Measurements from ENCODE around the gene STAC. TPM values are rescaled to one million over a fixed set of nuclear protein-coding genes. Genes with fewer than 3 reads are reported as not detected.

STAC gene
- total and polyA plus RNA-seq, 4 donors = 0.21 to 0.56 (median 0.39) TPM

DNA sequence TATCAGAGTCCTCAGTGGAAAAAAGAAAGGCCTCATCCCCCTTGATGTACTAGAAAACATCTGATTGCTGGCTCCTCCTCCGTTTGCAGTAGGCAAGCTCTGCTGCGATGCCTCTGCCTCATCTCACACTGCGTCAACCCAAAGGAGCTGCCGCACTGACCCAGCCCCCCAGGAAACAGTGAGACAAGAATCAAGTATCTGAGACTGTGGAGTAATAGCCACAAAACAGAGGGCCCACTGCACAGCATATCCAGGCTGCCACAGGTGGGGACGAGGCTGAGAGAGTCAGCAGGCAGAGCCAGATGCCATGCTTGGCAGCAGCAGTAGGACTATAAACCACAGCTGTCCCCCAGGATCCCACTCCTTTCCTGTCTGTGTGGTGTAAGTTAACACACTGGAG lies 165.9 kb downstream of the STAC start:
- Histone ChIP-seq H3K36me3 (ENCODE audit: control insufficient read depth in 4 of 4, insufficient read depth in 3 of 4, low read depth in 1 of 4, low read length in 3 of 4) (no peaks in the 10 kb centered on the region), H3K4me3 (ENCODE audit: low read depth in 1 of 3, low read length in 3 of 3) (no peak overlapping the region), H3K9me3 (ENCODE audit: control insufficient read depth in 4 of 4, low read length in 3 of 4) (no peaks in the 10 kb centered on the region), H3K4me1 (ENCODE audit: control insufficient read depth in 4 of 4, insufficient read depth in 4 of 4, low read length in 3 of 4) (no peaks in the 10 kb centered on the region), H3K27ac (ENCODE audit: low read depth in 1 of 2, low read length in 2 of 2) (no peak overlapping the region), H3K9ac (ENCODE audit: low read depth in 1 of 2, low read length in 2 of 2) (no peak overlapping the region), H3K27me3 (ENCODE audit: control insufficient read depth in 4 of 4, insufficient read depth in 4 of 4, low read length in 3 of 4) (peaks cover 0 to 3% (median 0%) of the 10 kb centered on the region in 4 donors)
- no peak for TF ChIP-seq RXRA (IDR thresholded peaks at IDR 0.05)
- TF ChIP-seq, protein P1, sequence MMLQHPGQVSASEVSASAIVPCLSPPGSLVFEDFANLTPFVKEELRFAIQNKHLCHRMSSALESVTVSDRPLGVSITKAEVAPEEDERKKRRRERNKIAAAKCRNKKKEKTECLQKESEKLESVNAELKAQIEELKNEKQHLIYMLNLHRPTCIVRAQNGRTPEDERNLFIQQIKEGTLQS (IDR thresholded peaks at IDR 0.05) = no peak
- no peak for TF ChIP-seq HNF4G (IDR thresholded peaks at IDR 0.05)
- TF ChIP-seq JUND (IDR thresholded peaks at IDR 0.05) = no peak
- TF ChIP-seq, protein P2, sequence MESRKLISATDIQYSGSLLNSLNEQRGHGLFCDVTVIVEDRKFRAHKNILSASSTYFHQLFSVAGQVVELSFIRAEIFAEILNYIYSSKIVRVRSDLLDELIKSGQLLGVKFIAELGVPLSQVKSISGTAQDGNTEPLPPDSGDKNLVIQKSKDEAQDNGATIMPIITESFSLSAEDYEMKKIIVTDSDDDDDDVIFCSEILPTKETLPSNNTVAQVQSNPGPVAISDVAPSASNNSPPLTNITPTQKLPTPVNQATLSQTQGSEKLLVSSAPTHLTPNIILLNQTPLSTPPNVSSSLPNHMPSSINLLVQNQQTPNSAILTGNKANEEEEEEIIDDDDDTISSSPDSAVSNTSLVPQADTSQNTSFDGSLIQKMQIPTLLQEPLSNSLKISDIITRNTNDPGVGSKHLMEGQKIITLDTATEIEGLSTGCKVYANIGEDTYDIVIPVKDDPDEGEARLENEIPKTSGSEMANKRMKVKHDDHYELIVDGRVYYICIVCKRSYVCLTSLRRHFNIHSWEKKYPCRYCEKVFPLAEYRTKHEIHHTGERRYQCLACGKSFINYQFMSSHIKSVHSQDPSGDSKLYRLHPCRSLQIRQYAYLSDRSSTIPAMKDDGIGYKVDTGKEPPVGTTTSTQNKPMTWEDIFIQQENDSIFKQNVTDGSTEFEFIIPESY (IDR thresholded peaks at IDR 0.05) = no peak
- no peak for TF ChIP-seq GABPA (IDR thresholded peaks at IDR 0.05 in 1 of 2, conservative IDR thresholded peaks at IDR 0.05 in 1 of 2)
- no peak for TF ChIP-seq NR2F2 (IDR thresholded peaks at IDR 0.05)
- TF ChIP-seq FOXA1 (IDR thresholded peaks at IDR 0.05) = no peak
- WGBS = 58% methylated on average over 5 of the region's 5 CpGs
- DNase-seq (ENCODE audit: low spot score) = no peak

DNA sequence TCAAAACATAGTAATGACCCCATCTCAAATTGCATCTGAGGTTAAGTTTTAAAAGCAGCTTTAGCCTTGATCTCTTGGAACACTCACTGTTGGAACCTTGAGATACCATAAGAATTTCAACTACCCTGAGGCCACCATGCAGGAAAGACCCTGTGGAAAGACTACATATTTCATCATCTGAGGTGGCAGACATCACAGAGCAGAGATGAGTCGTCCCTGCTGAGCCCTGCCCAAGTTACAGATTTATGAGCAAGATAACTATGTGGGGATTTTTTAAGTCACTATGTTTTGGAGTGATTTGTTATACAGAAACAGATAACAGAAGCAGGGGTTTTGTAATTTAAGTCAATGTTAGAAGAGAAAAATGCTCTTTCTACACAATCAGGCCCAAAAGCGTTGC lies 168.4 kb downstream of the STAC start:
- no peak overlapping the region for H3K9ac ChIP-seq (ENCODE audit: low read depth in 1 of 2, low read length in 2 of 2)
- H3K36me3 ChIP-seq (ENCODE audit: control insufficient read depth in 4 of 4, insufficient read depth in 3 of 4, low read depth in 1 of 4, low read length in 3 of 4) = no peaks in the 10 kb centered on the region
- no peak overlapping the region for H3K4me3 ChIP-seq (ENCODE audit: low read depth in 1 of 3, low read length in 3 of 3)
- no peaks in the 10 kb centered on the region for H3K9me3 ChIP-seq (ENCODE audit: control insufficient read depth in 4 of 4, low read length in 3 of 4)
- TF ChIP-seq, protein P3, sequence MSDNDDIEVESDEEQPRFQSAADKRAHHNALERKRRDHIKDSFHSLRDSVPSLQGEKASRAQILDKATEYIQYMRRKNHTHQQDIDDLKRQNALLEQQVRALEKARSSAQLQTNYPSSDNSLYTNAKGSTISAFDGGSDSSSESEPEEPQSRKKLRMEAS (IDR thresholded peaks at IDR 0.05) = no peak
- TF ChIP-seq FOXA2 (IDR thresholded peaks at IDR 0.05) (no peak), NR2F2 (IDR thresholded peaks at IDR 0.05) (no peak), HNF4A (conservative IDR thresholded peaks at IDR 0.05) (no peak), GABPA (IDR thresholded peaks at IDR 0.05 in 1 of 2, conservative IDR thresholded peaks at IDR 0.05 in 1 of 2) (no peak), FOXA1 (IDR thresholded peaks at IDR 0.05) (no peak), SP1 (IDR thresholded peaks at IDR 0.05) (no peak), RAD21 (IDR thresholded peaks at IDR 0.05) (no peak), TAF1 (conservative IDR thresholded peaks at IDR 0.05) (no peak), YY1 (IDR thresholded peaks at IDR 0.05) (no peak), JUND (IDR thresholded peaks at IDR 0.05) (no peak), EGR1 (IDR thresholded peaks at IDR 0.05; ENCODE audit: low read depth in 2 of 2) (no peak), HNF4G (IDR thresholded peaks at IDR 0.05) (no peak), RXRA (IDR thresholded peaks at IDR 0.05) (no peak)
- TF ChIP-seq, protein P2 (IDR thresholded peaks at IDR 0.05) = no peak
- TF ChIP-seq, protein P1 (IDR thresholded peaks at IDR 0.05) = no peak
- TF ChIP-seq, protein P4, sequence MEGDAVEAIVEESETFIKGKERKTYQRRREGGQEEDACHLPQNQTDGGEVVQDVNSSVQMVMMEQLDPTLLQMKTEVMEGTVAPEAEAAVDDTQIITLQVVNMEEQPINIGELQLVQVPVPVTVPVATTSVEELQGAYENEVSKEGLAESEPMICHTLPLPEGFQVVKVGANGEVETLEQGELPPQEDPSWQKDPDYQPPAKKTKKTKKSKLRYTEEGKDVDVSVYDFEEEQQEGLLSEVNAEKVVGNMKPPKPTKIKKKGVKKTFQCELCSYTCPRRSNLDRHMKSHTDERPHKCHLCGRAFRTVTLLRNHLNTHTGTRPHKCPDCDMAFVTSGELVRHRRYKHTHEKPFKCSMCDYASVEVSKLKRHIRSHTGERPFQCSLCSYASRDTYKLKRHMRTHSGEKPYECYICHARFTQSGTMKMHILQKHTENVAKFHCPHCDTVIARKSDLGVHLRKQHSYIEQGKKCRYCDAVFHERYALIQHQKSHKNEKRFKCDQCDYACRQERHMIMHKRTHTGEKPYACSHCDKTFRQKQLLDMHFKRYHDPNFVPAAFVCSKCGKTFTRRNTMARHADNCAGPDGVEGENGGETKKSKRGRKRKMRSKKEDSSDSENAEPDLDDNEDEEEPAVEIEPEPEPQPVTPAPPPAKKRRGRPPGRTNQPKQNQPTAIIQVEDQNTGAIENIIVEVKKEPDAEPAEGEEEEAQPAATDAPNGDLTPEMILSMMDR (IDR thresholded peaks at IDR 0.05; ENCODE audit: low read depth, low read length, missing input control) = no peak
- TF ChIP-seq, protein P5, sequence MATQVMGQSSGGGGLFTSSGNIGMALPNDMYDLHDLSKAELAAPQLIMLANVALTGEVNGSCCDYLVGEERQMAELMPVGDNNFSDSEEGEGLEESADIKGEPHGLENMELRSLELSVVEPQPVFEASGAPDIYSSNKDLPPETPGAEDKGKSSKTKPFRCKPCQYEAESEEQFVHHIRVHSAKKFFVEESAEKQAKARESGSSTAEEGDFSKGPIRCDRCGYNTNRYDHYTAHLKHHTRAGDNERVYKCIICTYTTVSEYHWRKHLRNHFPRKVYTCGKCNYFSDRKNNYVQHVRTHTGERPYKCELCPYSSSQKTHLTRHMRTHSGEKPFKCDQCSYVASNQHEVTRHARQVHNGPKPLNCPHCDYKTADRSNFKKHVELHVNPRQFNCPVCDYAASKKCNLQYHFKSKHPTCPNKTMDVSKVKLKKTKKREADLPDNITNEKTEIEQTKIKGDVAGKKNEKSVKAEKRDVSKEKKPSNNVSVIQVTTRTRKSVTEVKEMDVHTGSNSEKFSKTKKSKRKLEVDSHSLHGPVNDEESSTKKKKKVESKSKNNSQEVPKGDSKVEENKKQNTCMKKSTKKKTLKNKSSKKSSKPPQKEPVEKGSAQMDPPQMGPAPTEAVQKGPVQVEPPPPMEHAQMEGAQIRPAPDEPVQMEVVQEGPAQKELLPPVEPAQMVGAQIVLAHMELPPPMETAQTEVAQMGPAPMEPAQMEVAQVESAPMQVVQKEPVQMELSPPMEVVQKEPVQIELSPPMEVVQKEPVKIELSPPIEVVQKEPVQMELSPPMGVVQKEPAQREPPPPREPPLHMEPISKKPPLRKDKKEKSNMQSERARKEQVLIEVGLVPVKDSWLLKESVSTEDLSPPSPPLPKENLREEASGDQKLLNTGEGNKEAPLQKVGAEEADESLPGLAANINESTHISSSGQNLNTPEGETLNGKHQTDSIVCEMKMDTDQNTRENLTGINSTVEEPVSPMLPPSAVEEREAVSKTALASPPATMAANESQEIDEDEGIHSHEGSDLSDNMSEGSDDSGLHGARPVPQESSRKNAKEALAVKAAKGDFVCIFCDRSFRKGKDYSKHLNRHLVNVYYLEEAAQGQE (IDR thresholded peaks at IDR 0.05) = no peak
- H3K27me3 ChIP-seq (ENCODE audit: control insufficient read depth in 4 of 4, insufficient read depth in 4 of 4, low read length in 3 of 4) = peaks cover 0 to 3% (median 0%) of the 10 kb centered on the region in 4 donors
- H3K4me1 ChIP-seq (ENCODE audit: control insufficient read depth in 4 of 4, insufficient read depth in 4 of 4, low read length in 3 of 4) = no peaks in the 10 kb centered on the region
- WGBS = 72% methylated on average over 2 of the region's 2 CpGs
- no peak for DNase-seq (ENCODE audit: low spot score)
- H3K27ac ChIP-seq (ENCODE audit: low read depth in 1 of 2, low read length in 2 of 2) = no peak overlapping the region
